Measurements from ENCODE around the gene COL5A2. TPM values are rescaled to one million over a fixed set of nuclear protein-coding genes. Genes with fewer than 3 reads are reported as not detected.

The COL5A2 gene
- total RNA-seq, 1 donor from 2014 or later, result 23.7 TPM

DNA sequence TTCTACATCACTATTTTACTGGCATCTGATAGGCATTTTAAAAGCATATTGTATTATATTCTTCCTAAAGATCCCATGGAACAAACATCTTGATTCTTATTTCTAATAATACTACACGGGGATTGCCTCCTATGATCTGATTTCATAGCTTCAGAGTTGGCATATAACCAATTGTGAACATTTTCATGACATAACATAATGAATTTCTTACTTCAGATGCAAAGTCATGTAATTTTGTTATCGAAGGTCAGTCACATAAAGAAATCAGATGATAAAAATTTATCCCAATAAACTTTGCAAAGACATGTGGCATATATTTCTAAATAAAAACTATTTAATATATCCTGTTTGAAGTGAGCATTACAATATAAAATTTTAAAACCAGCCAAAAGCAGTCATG, 93.3 kb downstream of the COL5A2 start:
- TF ChIP-seq, protein P1, sequence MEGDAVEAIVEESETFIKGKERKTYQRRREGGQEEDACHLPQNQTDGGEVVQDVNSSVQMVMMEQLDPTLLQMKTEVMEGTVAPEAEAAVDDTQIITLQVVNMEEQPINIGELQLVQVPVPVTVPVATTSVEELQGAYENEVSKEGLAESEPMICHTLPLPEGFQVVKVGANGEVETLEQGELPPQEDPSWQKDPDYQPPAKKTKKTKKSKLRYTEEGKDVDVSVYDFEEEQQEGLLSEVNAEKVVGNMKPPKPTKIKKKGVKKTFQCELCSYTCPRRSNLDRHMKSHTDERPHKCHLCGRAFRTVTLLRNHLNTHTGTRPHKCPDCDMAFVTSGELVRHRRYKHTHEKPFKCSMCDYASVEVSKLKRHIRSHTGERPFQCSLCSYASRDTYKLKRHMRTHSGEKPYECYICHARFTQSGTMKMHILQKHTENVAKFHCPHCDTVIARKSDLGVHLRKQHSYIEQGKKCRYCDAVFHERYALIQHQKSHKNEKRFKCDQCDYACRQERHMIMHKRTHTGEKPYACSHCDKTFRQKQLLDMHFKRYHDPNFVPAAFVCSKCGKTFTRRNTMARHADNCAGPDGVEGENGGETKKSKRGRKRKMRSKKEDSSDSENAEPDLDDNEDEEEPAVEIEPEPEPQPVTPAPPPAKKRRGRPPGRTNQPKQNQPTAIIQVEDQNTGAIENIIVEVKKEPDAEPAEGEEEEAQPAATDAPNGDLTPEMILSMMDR (IDR thresholded peaks at IDR 0.05; ENCODE audit: partially characterized antibody, unreplicated experiment), result no peak
- Mint-ChIP-seq H3K4me3 (ENCODE audit: unreplicated experiment) (no peak overlapping the region), H3K27ac (ENCODE audit: unreplicated experiment) (no peak overlapping the region), H3K9me3 (ENCODE audit: unreplicated experiment) (no peaks in the 10 kb centered on the region), H3K4me1 (ENCODE audit: low read depth, unreplicated experiment) (peaks cover 5% of the 10 kb centered on the region), H3K27me3 (ENCODE audit: unreplicated experiment) (peaks cover 1% of the 10 kb centered on the region), H3K36me3 (ENCODE audit: unreplicated experiment) (no peaks in the 10 kb centered on the region)
- no peak for DNase-seq

DNA sequence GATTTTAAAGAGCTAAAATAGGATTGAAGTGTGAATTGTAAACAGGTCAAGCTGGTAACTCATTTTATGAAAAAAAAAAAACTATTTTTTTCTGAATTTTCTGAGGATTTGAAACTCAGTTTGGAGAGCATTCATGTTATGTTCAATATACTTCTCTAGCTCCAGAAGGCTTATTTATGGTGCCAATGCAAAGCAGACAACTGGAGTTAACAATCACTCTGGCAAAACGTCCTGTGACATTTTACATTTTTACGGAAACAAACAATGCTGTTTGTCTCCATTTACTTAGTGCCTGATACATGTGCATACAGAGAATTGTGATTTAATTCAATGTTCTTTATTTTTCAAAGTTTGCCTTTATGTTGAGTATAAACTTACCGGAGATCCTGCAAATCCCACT, 96.0 kb downstream of the COL5A2 start:
- Mint-ChIP-seq H3K27ac (ENCODE audit: unreplicated experiment) (no peak overlapping the region), H3K9me3 (ENCODE audit: unreplicated experiment) (no peaks in the 10 kb centered on the region), H3K27me3 (ENCODE audit: unreplicated experiment) (peaks cover 1% of the 10 kb centered on the region), H3K4me3 (ENCODE audit: unreplicated experiment) (no peak overlapping the region), H3K4me1 (ENCODE audit: low read depth, unreplicated experiment) (peaks cover 5% of the 10 kb centered on the region), H3K36me3 (ENCODE audit: unreplicated experiment) (no peaks in the 10 kb centered on the region)
- TF ChIP-seq, protein P1 (IDR thresholded peaks at IDR 0.05; ENCODE audit: partially characterized antibody, unreplicated experiment), result no peak
- no peak for DNase-seq

DNA sequence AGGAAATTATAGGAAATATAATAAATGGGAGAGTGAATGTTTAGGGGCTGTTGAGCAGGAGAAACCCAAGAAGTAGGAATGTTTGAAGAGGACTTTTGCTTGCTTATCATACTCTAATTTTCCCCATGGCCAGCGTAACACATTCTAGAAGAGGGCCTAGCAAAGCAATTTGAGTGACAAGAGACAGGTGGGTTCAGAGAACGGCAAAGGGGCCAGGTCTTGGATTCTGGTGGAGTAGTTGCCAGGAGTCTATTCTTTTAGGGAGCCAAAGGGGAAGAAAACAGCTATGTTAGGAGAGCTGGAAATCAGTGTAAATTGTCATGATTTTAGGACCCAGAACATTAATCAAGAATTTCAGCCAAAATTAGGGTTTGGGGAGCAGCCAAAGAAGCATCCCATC, 96.5 kb downstream of the COL5A2 start:
- Mint-ChIP-seq H3K4me3 (ENCODE audit: unreplicated experiment) (no peak overlapping the region), H3K27me3 (ENCODE audit: unreplicated experiment) (peaks cover 1% of the 10 kb centered on the region), H3K4me1 (ENCODE audit: low read depth, unreplicated experiment) (peaks cover 5% of the 10 kb centered on the region), H3K27ac (ENCODE audit: unreplicated experiment) (no peak overlapping the region), H3K36me3 (ENCODE audit: unreplicated experiment) (no peaks in the 10 kb centered on the region), H3K9me3 (ENCODE audit: unreplicated experiment) (no peaks in the 10 kb centered on the region)
- DNase-seq, result no peak
- TF ChIP-seq, protein P1 (IDR thresholded peaks at IDR 0.05; ENCODE audit: partially characterized antibody, unreplicated experiment), result no peak

DNA sequence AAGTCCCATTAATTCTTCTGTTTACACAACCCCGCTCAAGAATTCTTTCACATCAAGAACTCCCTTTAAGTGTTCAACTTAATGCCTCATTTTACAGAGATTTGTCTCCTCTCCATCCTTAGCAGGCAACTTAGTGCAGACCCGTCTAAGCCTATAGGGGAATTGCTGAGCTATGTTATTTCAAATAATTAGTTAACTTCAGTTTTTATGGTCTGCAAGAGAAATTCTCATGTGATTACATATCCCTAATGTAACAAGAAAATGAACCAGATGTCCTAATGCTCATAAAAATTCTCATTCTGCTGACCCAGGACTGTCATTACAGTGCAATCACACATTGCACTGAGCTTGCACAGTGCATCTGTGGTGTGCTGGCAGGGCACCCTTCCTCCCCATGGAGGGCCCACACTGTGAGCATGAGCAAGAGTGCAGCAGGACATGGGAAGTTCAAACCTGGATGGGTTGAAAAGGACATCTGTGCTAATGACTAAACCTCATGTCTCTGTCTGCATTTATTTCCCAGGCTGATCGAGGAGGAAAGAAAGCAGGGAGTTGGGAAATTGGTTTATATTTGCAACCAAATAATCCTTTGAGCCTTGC, 97.1 kb downstream of the COL5A2 start:
- DNase-seq, result no peak
- Mint-ChIP-seq H3K36me3 (ENCODE audit: unreplicated experiment) (no peaks in the 10 kb centered on the region), H3K4me3 (ENCODE audit: unreplicated experiment) (no peak overlapping the region), H3K4me1 (ENCODE audit: low read depth, unreplicated experiment) (peaks cover 5% of the 10 kb centered on the region), H3K9me3 (ENCODE audit: unreplicated experiment) (no peaks in the 10 kb centered on the region), H3K27me3 (ENCODE audit: unreplicated experiment) (peaks cover 1% of the 10 kb centered on the region), H3K27ac (ENCODE audit: unreplicated experiment) (no peak overlapping the region)
- TF ChIP-seq, protein P1 (IDR thresholded peaks at IDR 0.05; ENCODE audit: partially characterized antibody, unreplicated experiment), result no peak

DNA sequence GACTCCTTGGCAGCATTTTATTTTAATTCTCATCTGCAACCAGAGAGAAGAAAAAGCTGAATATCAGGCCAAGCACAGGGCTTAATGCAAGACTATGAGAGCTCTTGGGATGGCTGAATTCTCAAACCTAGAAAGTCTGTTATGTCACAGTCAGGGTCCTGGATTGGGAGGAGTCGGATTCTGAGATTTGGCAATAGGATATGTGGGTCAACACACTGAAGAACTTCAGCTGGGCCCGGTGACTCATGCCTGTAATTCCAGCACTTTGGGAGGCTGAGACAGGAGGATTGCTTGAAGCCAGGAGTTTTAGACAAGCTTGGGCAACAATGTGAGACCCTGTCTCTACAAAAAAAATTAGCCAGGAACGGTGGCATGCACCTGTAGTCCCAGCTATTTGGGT, 103.0 kb downstream of the COL5A2 start:
- no peaks in the 10 kb centered on the region for H3K27me3 Mint-ChIP-seq (ENCODE audit: unreplicated experiment)

More for the DNA sequence above, 103.0 kb downstream of the COL5A2 start:
- TF ChIP-seq, protein P1 (IDR thresholded peaks at IDR 0.05; ENCODE audit: partially characterized antibody, unreplicated experiment), result no peak
- DNase-seq, result no peak
- H3K4me1 Mint-ChIP-seq (ENCODE audit: low read depth, unreplicated experiment), result peaks cover 5% of the 10 kb centered on the region
- no peak overlapping the region for H3K4me3 Mint-ChIP-seq (ENCODE audit: unreplicated experiment)
- H3K36me3 Mint-ChIP-seq (ENCODE audit: unreplicated experiment), result no peaks in the 10 kb centered on the region
- H3K9me3 Mint-ChIP-seq (ENCODE audit: unreplicated experiment), result no peaks in the 10 kb centered on the region
- H3K27ac Mint-ChIP-seq (ENCODE audit: unreplicated experiment), result no peak overlapping the region
